SH-SY5Y (cell line): ENCODE results near the gene TNIK.

Source experiments
- GATA2 ChIP-seq: IDR thresholded peaks from 2 replicates; pipeline ENCODE4 v1.6.1; 2011; ENCODE audit warnings: mild to moderate bottlenecking, low read depth, low read length
- GATA3 ChIP-seq: IDR thresholded peaks from 2 replicates; pipeline ENCODE4 v1.6.1; 2011; ENCODE audit warnings: low read depth, mild to moderate bottlenecking, low read length, moderate library complexity

TNIK gene

DNA sequence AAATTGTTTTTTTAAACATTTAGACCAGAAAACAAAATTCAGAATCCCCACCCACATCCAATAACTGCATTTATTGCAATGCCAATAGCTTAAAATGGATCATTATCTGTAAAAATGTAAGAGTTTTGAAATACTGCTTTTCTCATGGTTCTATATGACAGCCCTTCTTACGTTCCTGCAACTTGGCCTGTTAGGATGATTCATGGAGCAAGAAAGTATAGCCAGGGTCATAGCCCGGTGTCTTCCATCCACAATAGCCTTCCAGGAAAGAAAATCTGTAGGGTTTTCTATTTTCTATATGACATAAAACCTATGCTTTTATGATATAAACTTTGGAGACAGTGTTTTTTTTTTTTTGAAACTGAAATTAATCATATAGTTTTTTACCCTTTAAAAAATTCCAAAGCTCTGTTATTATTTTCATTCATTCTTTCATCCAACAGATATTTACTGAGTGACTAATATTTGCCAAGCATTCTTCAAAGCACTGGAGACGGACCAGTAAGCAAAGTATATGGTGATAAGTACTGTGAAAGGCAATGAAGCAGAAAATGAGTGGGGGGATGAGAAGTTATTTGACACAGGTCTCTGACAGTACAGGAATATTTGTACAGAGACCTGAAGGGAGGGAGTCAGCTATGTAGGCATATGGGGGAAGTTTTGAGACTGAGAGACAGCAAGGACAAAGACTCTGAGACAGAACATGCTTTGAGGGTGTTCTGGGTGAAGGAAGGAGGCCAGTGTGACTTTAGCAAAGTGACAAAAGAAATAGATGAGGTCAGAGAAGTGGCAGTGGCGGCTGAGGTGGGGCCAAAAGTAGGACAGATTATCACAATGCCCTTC is 404.6 kb downstream of the TNIK start:
- TF ChIP-seq GATA2 (no peak), GATA3 (no peak)

DNA sequence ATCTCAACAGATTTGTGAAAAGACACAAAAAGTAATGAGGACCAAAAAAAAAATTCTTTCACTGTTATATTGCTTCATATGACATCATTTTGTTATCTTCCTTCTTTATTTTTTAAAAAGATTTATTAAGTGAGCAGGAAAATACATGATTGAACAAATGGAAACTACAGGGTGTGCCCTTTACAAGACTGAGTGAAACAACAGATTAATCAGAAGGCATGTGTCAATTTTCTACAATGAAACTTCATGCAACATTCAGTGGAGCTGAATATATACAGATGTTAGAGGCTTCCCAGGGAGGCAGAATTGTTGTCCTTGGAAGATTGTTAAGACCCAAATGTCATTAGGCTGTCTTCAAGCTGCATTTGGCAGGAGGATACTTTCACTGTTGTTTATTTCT is 405.3 kb downstream of the TNIK start:
- TF ChIP-seq GATA3 (no peak), GATA2 (no peak)

DNA sequence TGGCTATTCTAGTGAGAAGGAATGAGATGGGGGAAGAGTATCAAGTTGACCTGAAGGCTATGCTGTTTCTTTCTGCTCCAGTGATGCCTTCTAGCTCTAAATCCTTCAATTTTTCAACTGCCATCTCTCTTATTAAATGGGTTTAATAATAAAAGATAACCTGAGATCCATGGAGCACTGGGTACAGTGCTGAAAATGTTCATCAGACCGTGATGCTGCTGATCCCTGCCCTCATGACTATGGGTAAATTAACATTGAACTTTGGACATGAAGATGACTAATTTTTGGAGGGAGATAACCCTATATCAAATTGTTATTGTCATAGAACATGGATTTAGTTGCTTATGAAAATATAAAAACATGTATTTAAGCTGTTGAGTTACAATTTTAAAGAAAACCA is 406.0 kb downstream of the TNIK start:
- no peak for TF ChIP-seq GATA2
- TF ChIP-seq GATA3 = no peak

GRCh38 chr3:171049861-171050444 is 410.3 kb downstream of the TNIK start:
- no peak for TF ChIP-seq GATA3
- no peak for TF ChIP-seq GATA2

DNA sequence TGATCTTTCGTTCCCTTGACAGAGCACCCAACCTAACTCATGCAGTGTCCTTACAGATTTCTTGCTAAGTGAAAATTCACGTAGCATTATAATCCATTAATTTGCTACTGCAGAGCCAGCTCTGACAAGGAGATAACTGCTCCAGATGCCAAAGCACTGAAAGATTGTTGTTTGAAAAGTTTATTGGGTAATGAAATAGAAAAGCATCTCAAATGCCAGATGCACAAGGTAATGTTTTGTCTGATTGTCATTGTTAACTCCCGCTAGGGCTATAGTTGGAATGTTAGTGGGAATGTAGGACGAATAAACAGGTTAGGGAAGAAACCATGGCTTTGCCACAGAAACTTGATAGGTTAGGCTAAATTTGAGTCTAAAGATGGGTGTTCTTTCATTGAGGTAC is 413.4 kb downstream of the TNIK start:
- TF ChIP-seq GATA3 (no peak), GATA2 (no peak)

GRCh38 chr3:171044835-171045793 is 415.1 kb downstream of the TNIK start:
- no peak for TF ChIP-seq GATA3
- TF ChIP-seq GATA2 = no peak

- TF ChIP-seq GATA2 (no peak), GATA3 (no peak)
Observed at GRCh38 chr3:171044384-171044783, 415.8 kb downstream of the TNIK start.

DNA sequence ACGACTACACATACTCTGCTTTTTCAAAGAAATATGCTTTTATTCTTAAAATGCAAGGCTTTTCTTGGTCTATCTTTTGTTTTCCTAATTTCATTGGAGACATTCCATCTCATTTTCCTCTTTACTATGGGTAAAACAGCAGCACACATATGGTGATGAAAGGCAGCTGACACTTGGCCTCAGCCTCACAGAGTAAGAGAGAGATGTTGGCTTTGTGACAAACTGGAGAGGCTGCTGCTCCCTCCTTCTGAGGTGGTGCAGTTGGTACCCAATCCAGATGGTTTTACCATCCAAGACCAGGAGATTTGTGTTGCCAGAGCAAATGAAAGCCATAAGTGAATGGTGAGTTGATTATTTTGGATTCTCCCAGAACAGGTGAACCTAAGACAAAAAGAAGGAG is 420.5 kb downstream of the TNIK start:
- TF ChIP-seq GATA2 = no peak
- no peak for TF ChIP-seq GATA3

DNA sequence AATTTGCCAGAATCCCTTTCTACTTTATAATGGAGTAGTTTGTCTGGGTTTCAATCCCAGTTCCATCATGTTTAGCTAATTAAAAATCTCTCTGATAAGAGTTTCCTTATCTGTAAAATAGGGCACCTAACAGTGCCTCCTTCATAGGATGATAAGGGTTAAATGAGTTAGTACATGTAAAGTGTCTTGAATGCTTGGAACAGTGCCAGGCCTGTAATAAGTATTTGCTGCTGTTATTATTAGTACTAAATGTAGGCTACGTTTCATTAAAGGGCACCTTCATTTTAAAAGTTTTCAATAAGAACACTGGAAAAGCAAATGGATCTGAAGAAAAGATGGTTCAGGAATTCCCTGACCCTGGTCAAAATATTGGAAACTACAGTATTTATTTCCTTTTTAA is 421.9 kb downstream of the TNIK start:
- TF ChIP-seq GATA2 (no peak), GATA3 (no peak)

- TF ChIP-seq GATA2 (no peak), GATA3 (no peak)
Observed at GRCh38 chr3:171028779-171029232, 431.4 kb downstream of the TNIK start.

DNA sequence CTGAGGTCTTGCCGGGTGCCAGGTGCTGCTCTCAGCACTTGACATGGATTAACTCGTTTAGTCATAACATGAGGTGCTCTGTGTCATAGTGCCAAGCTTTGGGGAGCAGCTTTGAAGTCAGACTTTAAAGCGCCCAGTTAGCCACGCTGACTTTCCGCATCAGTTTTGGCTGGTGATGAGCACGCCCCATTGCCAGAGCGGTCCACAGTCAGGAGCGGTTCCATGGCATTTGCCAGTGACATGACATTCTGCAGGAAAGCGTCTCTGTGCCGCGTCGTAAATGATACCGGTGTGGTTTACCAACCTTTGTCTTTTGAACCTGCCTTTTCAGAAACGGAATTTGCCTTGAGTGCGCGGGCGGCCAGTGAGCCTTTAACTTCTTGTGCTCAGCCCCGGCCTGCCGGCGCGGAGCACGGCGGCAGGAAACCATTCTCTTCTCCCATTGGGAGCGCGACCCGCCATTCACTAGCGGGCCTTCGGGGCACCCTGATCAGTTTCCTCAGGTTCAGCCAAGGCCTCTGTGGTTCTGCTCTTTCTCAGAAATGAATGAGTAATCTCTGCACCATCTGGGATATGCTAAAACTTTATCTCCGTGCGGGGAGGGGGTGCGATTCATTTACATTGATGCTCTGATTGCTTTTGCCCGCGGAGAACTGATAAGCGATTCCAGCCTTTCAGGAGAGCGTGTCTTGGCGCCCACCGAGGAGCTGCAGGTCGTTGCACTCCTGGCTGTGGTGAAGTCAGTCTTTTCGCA is 432.0 kb downstream of the TNIK start:
- no peak for TF ChIP-seq GATA3
- peak; percentile 79 for TF ChIP-seq GATA2

DNA sequence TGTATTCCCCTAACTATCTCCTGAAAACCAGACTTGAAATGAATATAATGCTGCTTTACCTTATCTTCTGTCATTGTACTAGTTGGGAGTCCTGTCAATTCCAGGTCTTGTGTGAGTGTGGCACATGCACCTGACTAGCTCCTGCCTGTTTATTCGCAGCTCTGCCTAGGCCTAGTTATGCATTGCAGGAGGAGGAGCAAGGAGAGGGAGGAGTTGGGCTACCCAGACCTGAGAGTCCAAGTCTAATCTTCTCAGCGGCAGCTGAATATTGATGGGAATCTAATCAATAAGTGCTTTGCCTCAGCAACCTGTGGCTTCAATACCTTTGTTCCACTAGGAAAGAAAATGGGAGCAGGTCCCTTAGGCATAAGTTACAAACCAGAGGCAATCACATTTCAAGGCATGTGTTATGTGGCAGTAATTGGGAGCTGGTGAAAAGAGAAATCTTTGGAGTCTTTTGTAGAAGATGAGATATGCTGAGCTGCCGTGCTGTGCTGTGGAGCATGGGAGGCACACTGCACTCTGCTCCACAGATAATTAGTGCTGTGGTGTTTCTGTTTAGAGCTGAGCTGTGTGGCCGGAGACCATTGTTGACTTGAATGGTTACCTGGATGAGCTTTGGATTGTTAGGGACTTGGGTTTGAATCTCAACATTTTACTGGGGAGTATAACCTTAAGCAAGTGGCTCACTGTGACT is 433.5 kb downstream of the TNIK start, which contains the start of gene SLC2A2:
Gene SLC2A2, minus strand, starts transcription at position 124 of the 697 bp plus-strand sequence. Its CDS starts 50 bp downstream, at position 74.
- TF ChIP-seq GATA3 (no peak), GATA2 (no peak)

DNA sequence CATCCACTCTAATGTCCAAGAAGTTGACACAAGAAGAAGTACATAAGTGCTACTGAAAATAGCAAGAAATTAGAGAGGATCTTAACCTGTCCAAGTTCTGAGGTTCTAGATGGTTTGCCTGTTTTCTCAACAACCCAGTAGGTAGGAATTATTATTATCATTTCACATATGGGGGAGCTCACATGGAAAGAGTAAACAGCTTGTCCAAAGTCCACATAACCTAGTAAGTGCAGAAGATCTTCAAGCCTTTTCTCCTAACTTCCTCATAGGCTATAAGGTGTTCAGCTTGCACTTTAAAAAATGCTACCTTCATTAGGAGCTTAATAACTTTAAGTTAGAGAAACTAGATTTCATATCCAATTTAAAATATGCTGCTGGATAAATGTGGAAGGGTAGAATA is 436.6 kb downstream of the TNIK start:
- no peak for TF ChIP-seq GATA3
- TF ChIP-seq GATA2 = no peak
